Measurements from ENCODE around the gene APC2.

Gene APC2

GRCh38 chr19:1467490-1468273 is 17.8 kb downstream of the APC2 start:
- TF ChIP-seq CTCF (IDR thresholded peaks at IDR 0.05), result no peak
- Histone ChIP-seq H3K27me3 (peaks cover 24 to 78% of the 10 kb centered on the region in 2 donors), H3K36me3 (no peaks in the 10 kb centered on the region), H3K4me3 (peak overlapping the region in 1 of 2 donors; percentile 9), H3K9me3 (no peaks in the 10 kb centered on the region), H3K4me1 (peaks cover 10 to 75% (median 71%) of the 10 kb centered on the region in 4 donors), H3K27ac (no peak overlapping the region)
- intact Hi-C loops (cut with DNase I; ENCODE audit: low total_unique reads), result no loop called here
- no peak for DNase-seq

GRCh38 chr19:1468274-1468820 is 18.4 kb downstream of the APC2 start:
- no peak overlapping the region for H3K27ac ChIP-seq
- peaks cover 10 to 79% (median 72%) of the 10 kb centered on the region in 4 donors for H3K4me1 ChIP-seq
- peaks cover 24 to 85% of the 10 kb centered on the region in 2 donors for H3K27me3 ChIP-seq
- H3K9me3 ChIP-seq, result no peaks in the 10 kb centered on the region
- peak overlapping the region in 1 of 2 donors; percentile 32 for H3K4me3 ChIP-seq
- no peak for DNase-seq
- intact Hi-C loops (cut with DNase I; ENCODE audit: low total_unique reads), result no loop called here
- H3K36me3 ChIP-seq, result no peaks in the 10 kb centered on the region
- TF ChIP-seq CTCF (IDR thresholded peaks at IDR 0.05), result no peak

GRCh38 chr19:1468821-1469254 is 18.9 kb downstream of the APC2 start:
- Histone ChIP-seq H3K27me3 (peaks cover 24 to 90% of the 10 kb centered on the region in 2 donors), H3K27ac (no peak overlapping the region), H3K4me1 (peaks cover 10 to 79% (median 72%) of the 10 kb centered on the region in 4 donors), H3K4me3 (peak overlapping the region in 1 of 2 donors; percentile 32), H3K9me3 (no peaks in the 10 kb centered on the region), H3K36me3 (peaks cover 0 to 2% (median 0%) of the 10 kb centered on the region in 3 donors)
- TF ChIP-seq CTCF (IDR thresholded peaks at IDR 0.05), result no peak
- intact Hi-C loops (cut with DNase I; ENCODE audit: low total_unique reads), result no loop called here
- no peak for DNase-seq

- intact Hi-C loops (cut with DNase I; ENCODE audit: low total_unique reads), result no loop called here
Measured at GRCh38 chr19:1469255-1470054, 19.5 kb downstream of the APC2 start.

More at GRCh38 chr19:1469255-1470054, 19.5 kb downstream of the APC2 start:
- Histone ChIP-seq H3K4me3 (peak overlapping the region in 1 of 2 donors; percentile 32), H3K9me3 (no peaks in the 10 kb centered on the region), H3K4me1 (peaks cover 10 to 79% (median 72%) of the 10 kb centered on the region in 4 donors), H3K36me3 (peaks cover 0 to 8% (median 4%) of the 10 kb centered on the region in 3 donors), H3K27ac (no peak overlapping the region), H3K27me3 (peaks cover 24 to 96% of the 10 kb centered on the region in 2 donors)
- DNase-seq, result no peak
- TF ChIP-seq CTCF (IDR thresholded peaks at IDR 0.05), result no peak
